ENCODE measurements around the gene IRF9. TPM values are rescaled to one million over a fixed set of nuclear protein-coding genes. Genes with fewer than 3 reads are reported as not detected.

Gene IRF9
- total RNA-seq, 4 donors from 2014 or later: 55.7 to 106 (median 65.8) TPM

DNA sequence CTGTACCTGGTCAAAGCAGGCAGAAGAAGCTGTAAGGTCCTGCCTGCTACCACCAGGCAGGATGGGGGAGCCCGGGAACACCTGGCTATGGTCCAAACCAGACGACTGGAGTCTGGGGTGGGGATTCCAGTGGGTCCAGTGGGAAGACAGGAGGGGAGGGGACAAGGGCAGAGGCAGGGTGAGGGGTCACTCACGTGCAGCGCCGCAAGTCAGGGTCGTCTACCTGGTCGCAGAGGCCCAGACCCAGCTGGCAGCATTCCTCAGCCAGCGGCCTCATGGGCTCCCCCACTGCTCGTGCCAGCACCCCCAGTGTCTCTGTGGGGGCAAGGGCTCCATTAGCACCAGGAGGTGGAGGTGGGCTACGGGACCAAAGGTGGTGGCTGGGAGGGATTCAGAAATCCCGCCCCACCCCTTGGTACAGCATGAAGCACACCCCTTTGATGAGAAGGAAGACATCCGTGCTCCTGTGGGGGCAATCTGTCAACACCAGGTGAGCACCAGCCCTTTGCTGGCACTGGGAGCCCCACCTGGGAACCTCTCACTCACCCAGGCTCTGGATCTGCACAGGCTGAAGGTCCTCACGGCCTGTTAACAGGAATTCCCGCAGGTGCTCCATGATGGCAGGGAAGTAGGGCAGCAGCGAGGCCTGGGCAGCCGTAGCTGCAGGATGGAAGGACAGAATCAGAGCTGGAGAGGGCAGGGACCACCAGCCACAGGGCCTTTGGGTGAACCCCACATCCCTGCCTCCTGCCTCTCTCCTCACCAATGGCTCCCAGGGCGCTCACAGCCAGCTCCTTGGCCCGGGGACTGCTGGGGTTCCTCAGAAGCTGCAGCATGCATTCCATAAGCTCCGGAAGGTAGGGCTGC, 23.3 kb downstream of the IRF9 start:
- Histone ChIP-seq H3K4me3 (no peak overlapping the region), H3K27ac (no peak overlapping the region), H3K4me1 (peaks cover 0 to 37% (median 13%) of the 10 kb centered on the region in 4 donors), H3K27me3 (no peaks in the 10 kb centered on the region), H3K36me3 (peaks cover 0 to 77% (median 2%) of the 10 kb centered on the region in 3 donors), H3K9me3 (no peaks in the 10 kb centered on the region)
- 85% methylated on average over 15 to 18 of the region's 19 CpGs for WGBS, 2 donors
- TF ChIP-seq, protein P1, sequence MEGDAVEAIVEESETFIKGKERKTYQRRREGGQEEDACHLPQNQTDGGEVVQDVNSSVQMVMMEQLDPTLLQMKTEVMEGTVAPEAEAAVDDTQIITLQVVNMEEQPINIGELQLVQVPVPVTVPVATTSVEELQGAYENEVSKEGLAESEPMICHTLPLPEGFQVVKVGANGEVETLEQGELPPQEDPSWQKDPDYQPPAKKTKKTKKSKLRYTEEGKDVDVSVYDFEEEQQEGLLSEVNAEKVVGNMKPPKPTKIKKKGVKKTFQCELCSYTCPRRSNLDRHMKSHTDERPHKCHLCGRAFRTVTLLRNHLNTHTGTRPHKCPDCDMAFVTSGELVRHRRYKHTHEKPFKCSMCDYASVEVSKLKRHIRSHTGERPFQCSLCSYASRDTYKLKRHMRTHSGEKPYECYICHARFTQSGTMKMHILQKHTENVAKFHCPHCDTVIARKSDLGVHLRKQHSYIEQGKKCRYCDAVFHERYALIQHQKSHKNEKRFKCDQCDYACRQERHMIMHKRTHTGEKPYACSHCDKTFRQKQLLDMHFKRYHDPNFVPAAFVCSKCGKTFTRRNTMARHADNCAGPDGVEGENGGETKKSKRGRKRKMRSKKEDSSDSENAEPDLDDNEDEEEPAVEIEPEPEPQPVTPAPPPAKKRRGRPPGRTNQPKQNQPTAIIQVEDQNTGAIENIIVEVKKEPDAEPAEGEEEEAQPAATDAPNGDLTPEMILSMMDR (IDR thresholded peaks at IDR 0.05): no peak
- DNase-seq (ENCODE audit: low spot score in 2 of 2): no peak

DNA sequence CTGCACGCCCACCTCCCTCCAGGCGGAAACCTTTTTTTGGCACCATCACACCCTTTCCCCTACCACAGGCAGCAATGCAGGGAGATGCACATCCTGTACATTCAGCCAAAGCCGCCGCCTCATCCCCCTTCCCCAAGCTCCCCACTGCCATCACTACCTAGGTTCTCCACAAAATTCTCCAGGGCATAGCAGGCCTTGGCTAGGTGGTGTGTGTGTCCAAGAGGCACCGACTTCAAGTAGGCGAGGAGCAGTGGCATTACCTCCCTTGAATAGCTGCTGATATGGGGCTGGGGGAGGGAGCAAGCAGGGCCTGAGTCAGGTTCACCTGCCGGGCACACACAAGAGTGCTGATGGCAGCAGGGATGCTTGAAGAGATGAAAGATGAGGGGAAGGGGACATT, 24.0 kb downstream of the IRF9 start:
- no peak for DNase-seq (ENCODE audit: low spot score in 2 of 2)
- Histone ChIP-seq H3K36me3 (peaks cover 0 to 75% (median 2%) of the 10 kb centered on the region in 3 donors), H3K4me3 (no peak overlapping the region), H3K27ac (no peak overlapping the region), H3K4me1 (peaks cover 0 to 34% (median 11%) of the 10 kb centered on the region in 4 donors), H3K27me3 (no peaks in the 10 kb centered on the region), H3K9me3 (no peaks in the 10 kb centered on the region)
- 93% methylated on average over 7 of the region's 7 CpGs for WGBS, 2 donors
- TF ChIP-seq, protein P1 (IDR thresholded peaks at IDR 0.05): no peak
- TF ChIP-seq POLR2A (IDR thresholded peaks at IDR 0.05): no peak
- TF ChIP-seq EP300 (IDR thresholded peaks at IDR 0.05): no peak

DNA sequence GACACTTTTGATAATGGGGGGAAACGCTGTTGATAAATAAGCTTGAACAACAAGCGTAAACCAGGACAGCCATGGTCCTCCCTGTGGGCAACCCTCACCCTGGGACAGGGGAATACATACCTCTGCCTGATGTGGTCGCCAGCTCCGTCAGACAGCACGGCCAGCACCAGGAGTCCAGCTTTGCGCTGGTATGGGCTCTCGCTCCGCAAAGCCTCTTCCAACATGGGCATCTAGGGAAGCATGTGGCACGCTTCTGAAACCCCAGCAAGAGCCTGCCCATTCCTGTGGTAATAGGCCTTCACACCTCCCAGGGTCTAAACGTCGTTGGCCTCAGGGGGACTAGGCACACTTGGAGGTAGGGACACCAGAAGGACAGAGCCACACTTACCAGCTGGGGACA, 24.7 kb downstream of the IRF9 start:
- no peak for DNase-seq (ENCODE audit: low spot score in 2 of 2)
- TF ChIP-seq, protein P1 (IDR thresholded peaks at IDR 0.05): no peak
- TF ChIP-seq EP300 (IDR thresholded peaks at IDR 0.05) (no peak), POLR2A (IDR thresholded peaks at IDR 0.05) (no peak)
- peaks cover 0 to 28% (median 11%) of the 10 kb centered on the region in 4 donors for H3K4me1 ChIP-seq
- no peak overlapping the region for H3K4me3 ChIP-seq
- no peaks in the 10 kb centered on the region for H3K27me3 ChIP-seq
- 88 to 91% methylated on average over 11 of the region's 11 CpGs for WGBS, 2 donors
- H3K9me3 ChIP-seq: no peaks in the 10 kb centered on the region
- H3K27ac ChIP-seq: no peak overlapping the region
- peaks cover 0 to 75% (median 2%) of the 10 kb centered on the region in 3 donors for H3K36me3 ChIP-seq

DNA sequence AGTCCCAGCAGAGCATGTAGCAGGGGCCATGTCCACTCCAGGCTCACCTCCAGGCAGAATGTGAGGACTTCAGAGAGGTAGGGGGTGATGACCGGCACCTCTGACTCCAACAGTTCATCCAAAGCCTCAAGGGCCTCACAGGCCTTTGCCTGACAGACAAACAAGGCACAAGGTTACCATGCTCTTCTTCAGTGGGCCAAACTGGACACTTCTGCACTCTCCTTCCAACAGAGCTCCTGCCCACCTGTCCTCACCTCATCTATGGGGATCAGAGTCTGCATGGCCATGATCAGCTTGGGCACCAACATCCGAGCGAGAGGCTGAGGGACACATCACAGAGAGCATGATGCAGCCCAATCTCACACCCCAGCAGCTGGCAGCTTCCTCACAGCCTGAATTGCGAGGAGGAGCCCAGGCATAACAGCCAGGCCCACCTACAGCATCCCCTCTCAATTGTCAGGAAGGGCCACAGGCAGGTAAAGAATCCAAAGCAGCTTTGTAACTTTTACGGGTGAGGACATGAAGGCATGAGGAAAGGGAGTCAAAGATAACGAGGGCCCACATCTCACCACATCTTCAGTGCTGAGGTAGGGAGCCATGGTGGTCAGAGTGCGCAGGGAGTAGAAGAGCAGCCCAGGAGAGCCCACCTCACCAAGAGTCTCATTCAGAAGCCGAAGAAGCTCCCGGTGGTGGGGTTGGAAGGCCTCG, 25.9 kb downstream of the IRF9 start:
- H3K36me3 ChIP-seq: peaks cover 0 to 73% (median 2%) of the 10 kb centered on the region in 3 donors
- no peak for DNase-seq (ENCODE audit: low spot score in 2 of 2)
- peak overlapping the region in 1 of 4 donors; percentile 87 for H3K27ac ChIP-seq
- no peak overlapping the region for H3K4me3 ChIP-seq
- peaks cover 0 to 30% (median 11%) of the 10 kb centered on the region in 4 donors for H3K4me1 ChIP-seq
- H3K9me3 ChIP-seq: no peaks in the 10 kb centered on the region
- 91 to 94% methylated on average over 10 of the region's 10 CpGs for WGBS, 2 donors
- TF ChIP-seq, protein P1 (IDR thresholded peaks at IDR 0.05): no peak
- TF ChIP-seq POLR2A (IDR thresholded peaks at IDR 0.05) (no peak), EP300 (IDR thresholded peaks at IDR 0.05) (no peak)
- H3K27me3 ChIP-seq: no peaks in the 10 kb centered on the region

DNA sequence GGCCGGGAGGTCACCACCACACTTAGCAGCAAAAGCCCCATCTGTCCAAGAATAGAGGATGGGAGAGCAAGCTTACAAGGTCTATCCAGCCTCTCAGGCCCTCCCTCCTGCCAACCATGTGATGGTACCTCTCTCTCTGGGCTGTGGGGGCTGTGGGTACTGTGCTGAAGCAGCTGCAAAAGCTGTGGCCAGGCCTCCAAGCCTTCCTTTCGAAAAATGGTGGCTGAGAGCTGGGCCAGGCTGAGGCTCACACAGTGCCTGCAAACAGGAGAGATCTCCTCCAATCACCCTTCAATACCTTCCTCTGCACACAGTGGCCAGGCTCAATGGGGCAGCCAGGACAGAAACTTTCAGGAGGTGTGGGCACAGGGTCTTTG, 26.5 kb downstream of the IRF9 start:
- no peaks in the 10 kb centered on the region for H3K9me3 ChIP-seq
- H3K27me3 ChIP-seq: no peaks in the 10 kb centered on the region
- peak overlapping the region in 1 of 4 donors; percentile 87 for H3K27ac ChIP-seq
- 81 to 89% methylated on average over 2 of the region's 2 CpGs for WGBS, 2 donors
- DNase-seq (ENCODE audit: low spot score in 2 of 2): no peak
- H3K4me3 ChIP-seq: peak overlapping the region in 2 of 4 donors; percentile 59 to 86
- H3K36me3 ChIP-seq: peaks cover 0 to 73% (median 2%) of the 10 kb centered on the region in 3 donors
- peaks cover 0 to 34% (median 11%) of the 10 kb centered on the region in 4 donors for H3K4me1 ChIP-seq
- TF ChIP-seq POLR2A (IDR thresholded peaks at IDR 0.05) (no peak), EP300 (IDR thresholded peaks at IDR 0.05) (no peak)
- TF ChIP-seq, protein P1 (IDR thresholded peaks at IDR 0.05): no peak

Measured in tibial nerve (tissue), 4 donors.